Peyer's patch (tissue), 4 donors: Measurements from ENCODE around the gene OR52B4. TPM values are rescaled to one million over a fixed set of nuclear protein-coding genes. Genes with fewer than 3 reads are reported as not detected.

Experiments used
- total RNA-seq, 4 donors: library from RNA; depleted of rRNA; stranded (reverse); fragments of >200 nt; gene quantifications; one replicate each; pipeline ENCODE4 v1.1.0, GENCODE V29; 2016

Gene OR52B4
- total RNA-seq, 4 donors from 2014 or later, result not detected

Other genes starting within 250 kb of the OR52B4 start
- gene TRIM21, start 25.3 kb upstream of the OR52B4 start, total RNA-seq, result 10 to 100 TPM; 17.2 to 30.4 (median 19.8) TPM
- gene OR52K2, start 80.9 kb upstream of the OR52B4 start, total RNA-seq, result not detected
- not detected for gene OR52K1, start 114.3 kb upstream of the OR52B4 start, total RNA-seq
- gene OR52M1, start 176.8 kb upstream of the OR52B4 start, total RNA-seq, result not detected
- gene OR52I2, start 213.4 kb upstream of the OR52B4 start, total RNA-seq, result not detected
- gene OR52I1, start 225.7 kb upstream of the OR52B4 start, total RNA-seq, result not detected
- 10 to 100 TPM in 3 of 4 donors, 1 to 10 TPM in 1; 3.3 to 19.6 (median 15.6) TPM for gene TRIM68, start 239.8 kb upstream of the OR52B4 start, total RNA-seq